K562 (cell line): ENCODE data around the gene LRP1. TPM values are rescaled to one million over a fixed set of nuclear protein-coding genes. Genes with fewer than 3 reads are reported as not detected.

Experiments
- HEY1 ChIP-seq: fragments of 250-450 bp; sonication (Bioruptor Pico); IDR thresholded peaks from 2 replicates; pipeline ENCODE4 v1.5.0; 2020; ENCODE audit warnings: mild to moderate bottlenecking, moderate library complexity, borderline replicate concordance
- PHF20 ChIP-seq: fragments of 450-650 bp; IDR thresholded peaks from 2 replicates; pipeline ENCODE4 v1.6.1; 2018; ENCODE audit not compliant: partially characterized antibody
- POLR2AphosphoS2 ChIP-seq: IDR thresholded peaks from 2 replicates; pipeline ENCODE4 v1.6.1; 2012; ENCODE audit warnings: low read length, improper control_type of control experiment
- SMC3 ChIP-seq: conservative IDR thresholded peaks from 2 replicates; pipeline ENCODE4 v1.6.1; 2011; ENCODE audit warnings: low read depth, low read length, improper control_type of control experiment; ENCODE audit not compliant: insufficient read depth
- ZBTB40 ChIP-seq, 2 experiments: fragments of 450-650 bp in 1 of 2; sonication (generic) in 1 of 2; formaldehyde crosslinking in 1 of 2; IDR thresholded peaks; 2 replicates each; pipeline versions ENCODE4 v1.7.1 to v1.9.0; 2016 to 2022; ENCODE audit warnings: inconsistent platforms in 1 of 2, mild to moderate bottlenecking in 1 of 2, missing genetic modification reagents in 1 of 2
- ZNF140 ChIP-seq: fragments of 250-450 bp; sonication (Bioruptor Pico); IDR thresholded peaks from 2 replicates; pipeline ENCODE4 v1.8.0; 2021; ENCODE audit warnings: moderate library complexity, mild to moderate bottlenecking, inconsistent platforms
- ZNF609 ChIP-seq: sonication (generic); formaldehyde crosslinking; IDR thresholded peaks from 2 replicates; pipeline ENCODE4 v1.8.1; 2023; ENCODE audit warnings: missing genetic modification reagents, mild to moderate bottlenecking, borderline replicate concordance
- ZNF699 ChIP-seq: fragments of 250-450 bp; sonication (Bioruptor Pico); IDR thresholded peaks from 2 replicates; pipeline ENCODE4 v1.8.0; 2021; ENCODE audit warnings: mild to moderate bottlenecking, moderate library complexity; ENCODE audit not compliant: insufficient replicate concordance
- polyA plus RNA-seq, 8 experiments: library from polyadenylated mRNA; depleted of rRNA in 4 of 8; stranded (reverse) in 5 of 8; unstranded in 3 of 8; fragments of >200 nt; fragmentation: Nextera tagmentation in 2 of 8; fragmentation: Illumina TruSeq in 1 of 8; extraction: Ambion mirVana in 2 of 8; extraction: Trizol in 1 of 8; gene quantifications; 2 replicates each; pipeline versions ENCODE4 v1.2.1 to v1.2.3, GENCODE V29; 2011 to 2014; ENCODE audit warnings: inconsistent platforms in 1 of 8, missing spikeins in 1 of 8
- total RNA-seq, 7 experiments: library from RNA; depleted of rRNA in 6 of 7; stranded (reverse); fragments of >200 nt in 6 of 7; fragmentation: Illumina TruSeq in 2 of 7; extraction: Trizol in 2 of 7; gene quantifications; 2 replicates each; pipeline versions ENCODE4 v1.2.1 to v1.2.3, GENCODE V29; 2011 to 2021; ENCODE audit warnings: low replicate concordance in 1 of 7
- TF ChIP-seq, protein P1 (sequence below): fragments of 450-650 bp; IDR thresholded peaks from 2 replicates; pipeline ENCODE4 v1.6.1; 2017; ENCODE audit warnings: antibody characterized with exemption

The LRP1 gene
- total and polyA plus RNA-seq, 9 of the 15 experiments (the other 6 are each of a cell fraction or from before 2014, with no cell fraction given): 0.04 to 0.64 (median 0.19) TPM; not detected in 2

DNA sequence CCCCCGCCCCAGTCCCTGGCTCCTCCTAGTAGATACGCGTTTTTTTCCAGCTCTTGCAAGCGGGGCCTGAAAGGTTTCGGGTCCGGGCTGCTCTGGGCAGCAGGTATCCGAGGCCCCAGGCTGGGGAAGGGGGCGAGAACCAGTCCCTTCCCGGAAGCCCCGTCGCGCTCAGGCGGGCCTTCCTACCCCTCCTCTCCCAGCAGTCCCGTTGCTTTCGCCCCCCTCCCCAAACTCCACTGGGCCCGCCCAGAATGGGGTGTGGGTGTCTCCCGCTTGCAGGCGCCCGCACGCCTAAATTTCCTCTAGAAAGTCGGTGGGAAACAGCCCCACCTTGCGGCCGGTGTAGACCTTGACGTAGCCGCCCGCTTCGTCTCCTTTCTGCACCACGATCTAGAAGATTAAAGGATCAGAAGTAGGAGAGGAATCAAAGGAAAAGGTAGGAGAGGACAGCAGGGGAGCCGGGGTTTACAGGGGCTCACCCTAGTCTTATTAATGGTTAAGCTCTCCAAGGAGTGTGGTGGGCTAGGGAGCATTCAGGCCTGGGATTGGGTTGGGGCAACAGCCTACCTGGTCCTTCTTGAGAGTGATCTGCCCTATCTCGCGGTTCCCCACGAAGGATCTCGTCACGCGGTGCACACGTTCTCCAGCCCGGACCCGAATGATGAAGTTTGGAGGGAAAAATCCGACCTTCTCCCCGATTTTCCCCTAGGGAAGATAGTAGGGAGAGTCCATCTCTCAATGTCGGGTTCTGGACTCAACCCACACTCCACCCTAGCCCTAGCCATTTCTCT, 115.4 kb downstream of the LRP1 start (continued):
- TF ChIP-seq ZNF609 (CRISPR knock-in tag) (no peak), SMC3 (0 out of 2 replicates have a peak, but pooled peaks have one; percentile 42), PHF20 (no peak), ZBTB40 (IDR thresholded peaks at IDR 0.05) (no peak), ZBTB40 (CRISPR knock-in tag; IDR thresholded peaks at IDR 0.05) (no peak), POLR2AphosphoS2 (no peak), ZNF140 (CRISPR knock-in tag) (no peak), ZNF699 (CRISPR knock-in tag) (no peak), HEY1 (no peak)
- TF ChIP-seq, protein P1, sequence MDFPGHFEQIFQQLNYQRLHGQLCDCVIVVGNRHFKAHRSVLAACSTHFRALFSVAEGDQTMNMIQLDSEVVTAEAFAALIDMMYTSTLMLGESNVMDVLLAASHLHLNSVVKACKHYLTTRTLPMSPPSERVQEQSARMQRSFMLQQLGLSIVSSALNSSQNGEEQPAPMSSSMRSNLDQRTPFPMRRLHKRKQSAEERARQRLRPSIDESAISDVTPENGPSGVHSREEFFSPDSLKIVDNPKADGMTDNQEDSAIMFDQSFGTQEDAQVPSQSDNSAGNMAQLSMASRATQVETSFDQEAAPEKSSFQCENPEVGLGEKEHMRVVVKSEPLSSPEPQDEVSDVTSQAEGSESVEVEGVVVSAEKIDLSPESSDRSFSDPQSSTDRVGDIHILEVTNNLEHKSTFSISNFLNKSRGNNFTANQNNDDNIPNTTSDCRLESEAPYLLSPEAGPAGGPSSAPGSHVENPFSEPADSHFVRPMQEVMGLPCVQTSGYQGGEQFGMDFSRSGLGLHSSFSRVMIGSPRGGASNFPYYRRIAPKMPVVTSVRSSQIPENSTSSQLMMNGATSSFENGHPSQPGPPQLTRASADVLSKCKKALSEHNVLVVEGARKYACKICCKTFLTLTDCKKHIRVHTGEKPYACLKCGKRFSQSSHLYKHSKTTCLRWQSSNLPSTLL: no peak
